Neuronal stem cell (in vitro differentiated cells): Measurements from ENCODE around the gene GMPPB.
A peak's percentile ranks its signal among the peaks of the same experiment; 100 is the strongest.

Experiments
- DNase-seq: peaks from one replicate; pipeline ENCODE4 v3.0.0-alpha.2; 2013; ENCODE audit warnings: low spot score
- H2AFZ ChIP-seq: one replicate; pipeline ENCODE4 v1.6.1; 2013; ENCODE audit warnings: mild to moderate bottlenecking, low read length, inconsistent platforms
- H2AK5ac ChIP-seq: 2 replicates; pipeline ENCODE4 v1.6.1; 2013; ENCODE audit warnings: low read depth, mild to moderate bottlenecking, inconsistent platforms, low read length, moderate library complexity, mixed read lengths
- H2BK120ac ChIP-seq: 2 replicates; pipeline ENCODE4 v1.6.1; 2013; ENCODE audit warnings: low read depth, mild to moderate bottlenecking, inconsistent platforms, low read length, moderate library complexity, mixed read lengths
- H2BK12ac ChIP-seq: one replicate; pipeline ENCODE4 v1.6.1; 2013; ENCODE audit warnings: low read length, inconsistent platforms
- H2BK15ac ChIP-seq: 2 replicates; pipeline ENCODE4 v1.6.1; 2013; ENCODE audit warnings: mild to moderate bottlenecking, low read length, inconsistent platforms, mixed read lengths
- H2BK5ac ChIP-seq: one replicate; pipeline ENCODE4 v1.6.1; 2013; ENCODE audit warnings: inconsistent platforms, mild to moderate bottlenecking, low read length, moderate library complexity
- H3K14ac ChIP-seq: one replicate; pipeline ENCODE4 v1.6.1; 2013; ENCODE audit warnings: low read length, inconsistent platforms
- H3K18ac ChIP-seq: 2 replicates; pipeline ENCODE4 v1.6.1; 2013; ENCODE audit warnings: low read length, inconsistent platforms
- H3K23ac ChIP-seq: 2 replicates; pipeline ENCODE4 v1.6.1; 2013; ENCODE audit warnings: low read depth, mild to moderate bottlenecking, mixed read lengths, low read length, inconsistent platforms; ENCODE audit not compliant: poor library complexity
- H3K27ac ChIP-seq: replicated peaks from 3 replicates; pipeline ENCODE4 v1.5.1; 2013; ENCODE audit warnings: low read length, inconsistent platforms
- H3K27me3 ChIP-seq, 3 experiments: 2 replicates each; pipeline ENCODE4 v1.6.1; 2013; ENCODE audit warnings: low read length in 3 of 3, mild to moderate bottlenecking in 2 of 3, inconsistent platforms in 1 of 3, low read depth in 1 of 3, mixed read lengths in 1 of 3, moderate library complexity in 1 of 3; ENCODE audit not compliant: control insufficient read depth in 3 of 3, insufficient read depth in 3 of 3
- H3K36me3 ChIP-seq, 2 donors: replicated peaks in 1 of 2; 2 replicates each; pipeline ENCODE4 v1.6.1; 2013; ENCODE audit warnings: low read length in 2 of 2; ENCODE audit not compliant: control insufficient read depth in 2 of 2, insufficient read depth in 2 of 2
- H3K4ac ChIP-seq: 2 replicates; pipeline ENCODE4 v1.6.1; 2013; ENCODE audit warnings: inconsistent platforms, mild to moderate bottlenecking, low read length, moderate library complexity
- H3K4me1 ChIP-seq, 2 donors: 1 replicate in 1 of 2; 2 replicates in 1 of 2; pipeline ENCODE4 v1.6.1; 2013; ENCODE audit warnings: low read length in 2 of 2, low read depth in 1 of 2; ENCODE audit not compliant: control insufficient read depth in 2 of 2, insufficient read depth in 1 of 2
- H3K4me2 ChIP-seq: one replicate; pipeline ENCODE4 v1.6.1; 2013; ENCODE audit warnings: mild to moderate bottlenecking, low read length, inconsistent platforms; ENCODE audit not compliant: insufficient read depth, poor library complexity, severe bottlenecking
- H3K4me3 ChIP-seq, 2 donors: 2 replicates each; pipeline ENCODE4 v1.5.1; 2013; ENCODE audit warnings: low read length in 2 of 2, mild to moderate bottlenecking in 2 of 2, inconsistent platforms in 1 of 2, moderate library complexity in 1 of 2
- H3K79me1 ChIP-seq: one replicate; pipeline ENCODE4 v1.6.1; 2013; ENCODE audit warnings: low read depth, mild to moderate bottlenecking, inconsistent platforms, low read length, moderate library complexity
- H3K9ac ChIP-seq: one replicate; pipeline ENCODE4 v1.6.1; 2013; ENCODE audit warnings: mild to moderate bottlenecking, low read depth, low read length, inconsistent platforms; ENCODE audit not compliant: poor library complexity
- H3K9me3 ChIP-seq, 2 donors: replicated peaks in 1 of 2; 2 replicates each; pipeline versions ENCODE3 to v1.6.1; 2013; ENCODE audit warnings: low read length in 2 of 2, mild to moderate bottlenecking in 2 of 2, inconsistent platforms in 1 of 2, low read depth in 1 of 2, mixed read lengths in 1 of 2, moderate library complexity in 1 of 2; ENCODE audit not compliant: control insufficient read depth in 2 of 2, insufficient read depth in 1 of 2
- H4K8ac ChIP-seq: one replicate; pipeline ENCODE4 v1.6.1; 2013; ENCODE audit warnings: low read depth, mild to moderate bottlenecking, inconsistent platforms, low read length, moderate library complexity
- H4K91ac ChIP-seq: one replicate; pipeline ENCODE4 v1.6.1; 2013; ENCODE audit warnings: low read length, low read depth, mild to moderate bottlenecking, inconsistent platforms; ENCODE audit not compliant: poor library complexity
- WGBS, 2 donors: extraction: QIAGEN DNeasy Blood & Tissue Kit; methylation state at CpG; one replicate each; pipeline ENCODE4 v1.1.7; 2013; ENCODE audit warnings: missing lambda C conversion rate in 2 of 2, mixed read lengths in 1 of 2; ENCODE audit not compliant: insufficient read length in 2 of 2, insufficient replicate concordance in 1 of 2; ENCODE audit errors: extremely low coverage in 2 of 2; 5-methylcytosine and 5-hydroxymethylcytosine counted together

Gene GMPPB

GRCh38 chr3:49725906-49726681 is 2.3 kb upstream of the GMPPB start:
- Histone ChIP-seq H2AK5ac (no peak overlapping the region), H3K18ac (no peak overlapping the region), H3K4me2 (no peak overlapping the region), H4K91ac (no peak overlapping the region), H2BK120ac (no peak overlapping the region), H2BK15ac (no peak overlapping the region), H3K27me3 (peaks cover 0 to 1% (median 0%) of the 10 kb centered on the region in 3 experiments), H3K27ac (no peak overlapping the region), H3K4ac (no peak overlapping the region), H3K14ac (no peak overlapping the region), H2BK5ac (peak overlapping the region; percentile 69), H3K79me1 (peaks cover 25% of the 10 kb centered on the region), H4K8ac (no peak overlapping the region), H2BK12ac (no peak overlapping the region), H2AFZ (no peak overlapping the region), H3K4me1 (peaks cover 9 to 14% of the 10 kb centered on the region in 2 donors), H3K4me3 (no peak overlapping the region), H3K23ac (no peak overlapping the region), H3K9me3 (no peaks in the 10 kb centered on the region), H3K36me3 (peaks cover 45 to 78% of the 10 kb centered on the region in 2 donors), H3K9ac (no peak overlapping the region)
- DNase-seq = no peak
- no CpG with 5 or more reads among the region's 11 CpGs for WGBS, 2 donors

DNA sequence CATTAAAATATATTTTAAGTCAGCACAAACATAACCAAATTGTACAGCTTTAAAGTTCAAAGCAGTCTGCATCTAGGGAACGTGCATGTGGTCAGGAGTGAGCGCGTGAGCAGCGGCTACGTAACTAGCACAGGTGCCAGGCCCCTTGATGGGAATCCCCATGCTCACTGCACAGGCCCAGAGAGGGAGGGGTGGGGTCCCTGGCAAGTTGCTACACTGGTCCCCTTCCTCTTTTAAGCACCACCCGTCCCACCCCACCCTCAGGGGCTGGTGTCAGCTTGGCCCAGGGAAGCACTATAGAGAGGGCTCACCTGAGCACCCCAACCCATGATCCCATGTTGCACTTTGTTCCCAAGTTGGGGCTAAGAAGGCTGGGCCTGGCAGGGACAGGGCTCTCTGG is 835 bp upstream of the GMPPB start:
- H3K36me3 ChIP-seq = peaks cover 45 to 75% of the 10 kb centered on the region in 2 donors
- no peak overlapping the region for H2BK120ac ChIP-seq
- H3K79me1 ChIP-seq = peaks cover 25% of the 10 kb centered on the region
- no peak overlapping the region for H3K14ac ChIP-seq
- no peak for DNase-seq
- peak overlapping the region; percentile 89 for H4K8ac ChIP-seq
- H3K4ac ChIP-seq = no peak overlapping the region
- H2BK12ac ChIP-seq = no peak overlapping the region
- peak overlapping the region; percentile 92 for H2AFZ ChIP-seq
- H4K91ac ChIP-seq = no peak overlapping the region
- H3K18ac ChIP-seq = no peak overlapping the region
- H2BK15ac ChIP-seq = no peak overlapping the region
- H3K4me2 ChIP-seq = peak overlapping the region; percentile 89
- H3K9ac ChIP-seq = no peak overlapping the region
- H3K9me3 ChIP-seq = no peaks in the 10 kb centered on the region
- peaks cover 0 to 1% (median 0%) of the 10 kb centered on the region in 3 experiments for H3K27me3 ChIP-seq
- H3K23ac ChIP-seq = no peak overlapping the region
- peak overlapping the region in 1 of 2 donors; percentile 80 for H3K4me3 ChIP-seq
- WGBS, 2 donors = no CpG with 5 or more reads among the region's 6 CpGs
- no peak overlapping the region for H2BK5ac ChIP-seq
- H3K27ac ChIP-seq = peak overlapping the region; percentile 75
- H2AK5ac ChIP-seq = peak overlapping the region; percentile 83
- peaks cover 9 to 14% of the 10 kb centered on the region in 2 donors for H3K4me1 ChIP-seq

DNA sequence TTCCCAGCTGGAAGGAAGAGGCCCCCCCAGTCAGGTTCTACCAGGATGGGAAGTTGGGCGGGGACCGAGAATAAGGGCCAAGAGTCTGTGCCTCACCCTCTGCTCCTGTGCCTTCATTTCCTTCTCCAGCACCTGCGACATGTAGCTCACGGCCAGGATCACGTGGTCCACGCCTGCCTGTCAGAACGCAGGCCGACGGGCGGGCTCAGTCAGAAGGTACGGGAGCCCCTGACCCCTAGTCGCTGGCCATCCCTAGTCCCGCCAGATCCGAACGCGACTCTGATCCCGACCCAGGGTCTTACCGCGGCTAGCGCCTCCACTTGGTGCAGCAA is 489 bp downstream of the GMPPB start:
- no CpG with 5 or more reads among the region's 20 CpGs for WGBS, 2 donors
- DNase-seq = no peak

GRCh38 chr3:49722896-49723295 is 855 bp downstream of the GMPPB start:
- WGBS, 2 donors = no CpG with 5 or more reads among the region's 8 CpGs
- H2AK5ac ChIP-seq = peak overlapping the region; percentile 96
- no peak overlapping the region for H3K27ac ChIP-seq

More for the DNA sequence above, 489 bp downstream of the GMPPB start:
- Histone ChIP-seq H3K23ac (peak overlapping the region; percentile 98), H3K4me2 (peak overlapping the region; percentile 90), H2BK5ac (peak overlapping the region; percentile 19), H3K9ac (peak overlapping the region; percentile 96), H3K36me3 (peaks cover 45 to 78% of the 10 kb centered on the region in 2 donors), H2BK120ac (no peak overlapping the region), H3K14ac (peak overlapping the region; percentile 57), H4K91ac (no peak overlapping the region), H3K4ac (no peak overlapping the region), H2AK5ac (peak overlapping the region; percentile 96), H3K27me3 (peaks cover 0 to 1% (median 0%) of the 10 kb centered on the region in 3 experiments), H3K9me3 (peaks cover 0 to 3% of the 10 kb centered on the region in 2 donors), H2AFZ (peak overlapping the region; percentile 93), H3K4me3 (peak overlapping the region; percentile 80 to 97), H4K8ac (no peak overlapping the region), H3K79me1 (peaks cover 33% of the 10 kb centered on the region), H3K18ac (peak overlapping the region; percentile 92), H3K27ac (peak overlapping the region; percentile 33), H3K4me1 (peaks cover 14 to 16% of the 10 kb centered on the region in 2 donors), H2BK12ac (no peak overlapping the region), H2BK15ac (no peak overlapping the region)

More at GRCh38 chr3:49722896-49723295, 855 bp downstream of the GMPPB start:
- peak overlapping the region; percentile 93 for H2AFZ ChIP-seq
- H3K18ac ChIP-seq = no peak overlapping the region
- no peak overlapping the region for H2BK12ac ChIP-seq
- H3K9ac ChIP-seq = no peak overlapping the region
- DNase-seq = no peak
- H4K91ac ChIP-seq = no peak overlapping the region
- no peak overlapping the region for H2BK15ac ChIP-seq
- peak overlapping the region; percentile 83 for H4K8ac ChIP-seq
- peaks cover 33% of the 10 kb centered on the region for H3K79me1 ChIP-seq
- H3K27me3 ChIP-seq = no peaks in the 10 kb centered on the region
- peaks cover 0 to 3% of the 10 kb centered on the region in 2 donors for H3K9me3 ChIP-seq
- no peak overlapping the region for H3K23ac ChIP-seq
- H3K36me3 ChIP-seq = peaks cover 44 to 78% of the 10 kb centered on the region in 2 donors
- H3K4ac ChIP-seq = no peak overlapping the region
- H3K14ac ChIP-seq = no peak overlapping the region
- no peak overlapping the region for H2BK120ac ChIP-seq
- peaks cover 14 to 16% of the 10 kb centered on the region in 2 donors for H3K4me1 ChIP-seq
- H2BK5ac ChIP-seq = no peak overlapping the region
- peak overlapping the region; percentile 80 to 97 for H3K4me3 ChIP-seq
- H3K4me2 ChIP-seq = peak overlapping the region; percentile 90
